ENCODE results near the gene EXOC3L1.
A peak's percentile ranks its signal among the peaks of the same experiment; 100 is the strongest.

EXOC3L1 gene

GRCh38 chr16:67177743-67178699 lies 11.9 kb downstream of the EXOC3L1 start:
- peak; percentile 68 for DNase-seq

- no peak for DNase-seq
Observed at GRCh38 chr16:67176662-67177061, 13.3 kb downstream of the EXOC3L1 start.

GRCh38 chr16:67174706-67175231 lies 15.2 kb downstream of the EXOC3L1 start:
- DNase-seq, result no peak

- peak; percentile 77 for DNase-seq
Observed at GRCh38 chr16:67173808-67174705, 15.9 kb downstream of the EXOC3L1 start.

GRCh38 chr16:67173323-67173722 lies 16.6 kb downstream of the EXOC3L1 start:
- DNase-seq, result no peak

- no peak for DNase-seq
Observed at GRCh38 chr16:67170949-67171649, 18.8 kb downstream of the EXOC3L1 start.

- peak; percentile 75 for DNase-seq
Observed at GRCh38 chr16:67170168-67170948, 19.6 kb downstream of the EXOC3L1 start, which contains the start of gene NOL3. NOL3 (plus strand) TSS chr16:67170538.

GRCh38 chr16:67169642-67170167 lies 20.2 kb downstream of the EXOC3L1 start:
- DNase-seq, result peak; percentile 59

- no peak for DNase-seq
Observed at GRCh38 chr16:67169011-67169451, 20.9 kb downstream of the EXOC3L1 start.

GRCh38 chr16:67167588-67167987 lies 22.3 kb downstream of the EXOC3L1 start:
- no peak for DNase-seq

GRCh38 chr16:67166598-67167168 lies 23.3 kb downstream of the EXOC3L1 start:
- no peak for DNase-seq

- DNase-seq, result no peak
Observed at GRCh38 chr16:67166110-67166547, 23.8 kb downstream of the EXOC3L1 start.

GRCh38 chr16:67165121-67166078 lies 24.5 kb downstream of the EXOC3L1 start:
- DNase-seq, result peak; percentile 31

- peak; percentile 33 for DNase-seq
Observed at GRCh38 chr16:67164599-67165061, 25.3 kb downstream of the EXOC3L1 start, which contains the start of gene HSF4. HSF4 (plus strand) TSS chr16:67164745; CDS start chr16:67164812, 67 bp downstream.

GRCh38 chr16:67163999-67164558 lies 25.9 kb downstream of the EXOC3L1 start:
- DNase-seq, result no peak

- DNase-seq, result peak; percentile 70
Observed at GRCh38 chr16:67163164-67163998, 26.6 kb downstream of the EXOC3L1 start.

GRCh38 chr16:67162506-67163163 lies 27.3 kb downstream of the EXOC3L1 start:
- no peak for DNase-seq

Measured in stimulated activated CD4-positive, alpha-beta T cell treated with anti-CD3 and anti-CD28 coated beads, Interleukin-15, amount 100 ng/mL, for 24 hours (primary cell).